K562 (cell line): ENCODE results near the gene VWF. TPM values are rescaled to one million over a fixed set of nuclear protein-coding genes. Genes with fewer than 3 reads are reported as not detected.

Source experiments
- ATAC-seq: fragments of 200-7000 bp; cut with Tn5 transposase; 3 replicates; pipeline ENCODE4 v1.9.1; 2020; ENCODE audit warnings: moderate library complexity
- BruUV-seq: library from RNA; stranded (reverse); fragments of 400-500 nt; replicated peaks from 2 replicates; lab custom pipeline; 2021; lab: Mats Ljungman, UMichigan
- CTCF ChIA-PET: fragments of 300-600 bp; formaldehyde crosslinking; extraction: SDS; loops from one replicate; lab custom pipeline; 2021; ENCODE audit warnings: low intra/inter-chr PET ratio; lab: Yijun Ruan, JAX
- POLR2A ChIA-PET: fragments of 300-600, 350-650 bp; sonication (Branson Sonifier 250); formaldehyde crosslinking; extraction: SDS; loops from one replicate; lab custom pipeline; 2021; ENCODE audit warnings: antibody characterized with exemption, inconsistent platforms; lab: Yijun Ruan, JAX
- DNase-seq, 4 experiments: peaks; one replicate each; pipeline versions ENCODE4 v3.0.0 to v3.0.0-alpha.2; 2011 to 2018; ENCODE audit warnings: low spot score in 3 of 4, mixed read lengths in 3 of 4; ENCODE audit errors: extremely low read depth in 1 of 4
- FAIRE-seq: peaks from 2 replicates; lab custom pipeline; 2011; peaks lifted over from hg19 to GRCh38; lab: Jason Lieb, UNC
- H2AFZ ChIP-seq: 2 replicates; pipeline ENCODE4 v1.6.0; 2011; ENCODE audit warnings: low read depth, low read length, control low read depth, inconsistent platforms
- H3K27ac ChIP-seq: fragments of 200-600 bp; 3 replicates; pipeline ENCODE4 v1.8.0; 2011; ENCODE audit warnings: low read depth, mild to moderate bottlenecking, control low read depth, inconsistent platforms, low read length, moderate library complexity, mixed read lengths; ENCODE audit errors: extremely low read depth
- H3K27me3 ChIP-seq, 2 experiments: fragments of 300-600 bp in 1 of 2; 2 replicates in 1 of 2; 3 replicates in 1 of 2; pipeline versions ENCODE4 v1.6.0 to v1.8.0; 2011; ENCODE audit warnings: inconsistent platforms in 2 of 2, low read length in 2 of 2, mild to moderate bottlenecking in 1 of 2, mixed read lengths in 1 of 2, moderate library complexity in 1 of 2; ENCODE audit not compliant: control insufficient read depth in 2 of 2, insufficient read depth in 2 of 2
- H3K36me3 ChIP-seq: fragments of 300-600 bp; 3 replicates; pipeline ENCODE4 v1.8.0; 2011; ENCODE audit warnings: mild to moderate bottlenecking, low read length, inconsistent platforms; ENCODE audit not compliant: control insufficient read depth, insufficient read depth
- H3K4me1 ChIP-seq, 2 experiments: fragments of 200-600 bp in 1 of 2; replicated peaks in 1 of 2; 2 replicates in 1 of 2; 3 replicates in 1 of 2; pipeline versions ENCODE4 v1.5.1 to v1.8.0; 2011; ENCODE audit warnings: inconsistent platforms in 2 of 2, low read length in 2 of 2, mild to moderate bottlenecking in 1 of 2, mixed read lengths in 1 of 2, moderate library complexity in 1 of 2; ENCODE audit not compliant: control insufficient read depth in 2 of 2, insufficient read depth in 2 of 2
- H3K4me2 ChIP-seq: 2 replicates; pipeline ENCODE4 v1.6.1; 2011; ENCODE audit warnings: low read length, control low read depth, inconsistent platforms, mixed read lengths; ENCODE audit not compliant: insufficient read depth
- H3K4me3 ChIP-seq: fragments of 200-600 bp; sonication (generic), shearing (Covaris generic); 2 replicates; pipeline ENCODE4 v1.5.1; 2016; ENCODE audit warnings: control low read depth, inconsistent platforms
- H3K79me2 ChIP-seq: fragments of 200-600 bp; 3 replicates; pipeline ENCODE4 v1.8.0; 2011; ENCODE audit warnings: low read length, inconsistent platforms; ENCODE audit not compliant: control insufficient read depth, insufficient read depth
- H3K9ac ChIP-seq, 2 experiments: 2 replicates each; pipeline versions ENCODE4 v1.6.0 to v1.6.1; 2011; ENCODE audit warnings: low read depth in 2 of 2, low read length in 2 of 2, control low read depth in 1 of 2, inconsistent platforms in 1 of 2, mild to moderate bottlenecking in 1 of 2, mixed read lengths in 1 of 2; ENCODE audit not compliant: insufficient read depth in 1 of 2
- H3K9me1 ChIP-seq: one replicate; pipeline ENCODE4 v1.6.0; 2011; ENCODE audit warnings: inconsistent platforms, mild to moderate bottlenecking, low read length, moderate library complexity; ENCODE audit not compliant: control insufficient read depth, insufficient read depth
- H3K9me3 ChIP-seq: replicated peaks from 2 replicates; pipeline ENCODE4 v1.5.1; 2011; ENCODE audit warnings: low read depth, low read length, inconsistent platforms; ENCODE audit not compliant: control insufficient read depth, insufficient read depth
- H4K20me1 ChIP-seq: replicated peaks from 2 replicates; pipeline ENCODE4 v1.6.1; 2011; ENCODE audit warnings: low read length, inconsistent platforms, mixed read lengths; ENCODE audit not compliant: control insufficient read depth, insufficient read depth
- BACH1 ChIP-seq: fragments of 200-800 bp; sonication (Bioruptor generic); IDR thresholded peaks from 2 replicates; pipeline ENCODE4 v1.6.1; 2016; ENCODE audit warnings: missing genetic modification characterization, missing compliant biosample characterization
- FIP1L1 ChIP-seq: fragments of 200-400 bp; formaldehyde crosslinking; IDR thresholded peaks from 2 replicates; pipeline ENCODE4 v1.6.1; 2018; ENCODE audit warnings: mild to moderate bottlenecking, low read depth, low read length; ENCODE audit not compliant: poor library complexity, severe bottlenecking
- FOXO4 ChIP-seq: fragments of 450-650 bp; formaldehyde crosslinking; IDR thresholded peaks from 2 replicates; pipeline ENCODE4 v1.4.0; 2020; ENCODE audit warnings: mild to moderate bottlenecking, moderate library complexity
- POLR2A ChIP-seq: fragments of 450-650 bp; conservative IDR thresholded peaks from 2 replicates; pipeline ENCODE4 v1.6.1; 2016
- RAD51 ChIP-seq: fragments of 450-650 bp; IDR thresholded peaks from 2 replicates; pipeline ENCODE4 v1.7.1; 2016; ENCODE audit warnings: low read depth, mild to moderate bottlenecking, borderline replicate concordance
- ZBTB33 ChIP-seq: sonication (generic); formaldehyde crosslinking; IDR thresholded peaks from 2 replicates; pipeline ENCODE4 v1.8.1; 2023; ENCODE audit warnings: mild to moderate bottlenecking, missing genetic modification reagents
- ZNF282 ChIP-seq: sonication (generic); formaldehyde crosslinking; IDR thresholded peaks from 2 replicates; pipeline ENCODE4 v1.8.1; 2023; ENCODE audit warnings: missing genetic modification reagents
- WGBS: fragments of 100-300 bp; shearing (Covaris generic); methylation state at CpG from one replicate; pipeline ENCODE4 v1.1.6; 2016; ENCODE audit warnings: low coverage, mixed read lengths; ENCODE audit not compliant: insufficient coverage; ENCODE audit errors: missing lambda C conversion rate; 5-methylcytosine and 5-hydroxymethylcytosine counted together
- in situ Hi-C: fragments of 300-500 bp; cut with MboI; formaldehyde crosslinking; loops from 4 replicates; pipeline ENCODE4 v1.15.0; 2018; ENCODE audit warnings: inconsistent platforms, mixed read lengths
- intact Hi-C: fragments of 100-400 bp; cut with micrococcal nuclease; formaldehyde crosslinking; loops from 2 replicates; pipeline ENCODE4 v1.14.2; 2022
- polyA plus RNA-seq, 8 experiments: library from polyadenylated mRNA; depleted of rRNA in 4 of 8; stranded (reverse) in 5 of 8; unstranded in 3 of 8; fragments of >200 nt; fragmentation: Nextera tagmentation in 2 of 8; fragmentation: Illumina TruSeq in 1 of 8; extraction: Ambion mirVana in 2 of 8; extraction: Trizol in 1 of 8; gene quantifications; 2 replicates each; pipeline versions ENCODE4 v1.2.1 to v1.2.3, GENCODE V29; 2011 to 2014; ENCODE audit warnings: inconsistent platforms in 1 of 8, missing spikeins in 1 of 8
- total RNA-seq, 7 experiments: library from RNA; depleted of rRNA in 6 of 7; stranded (reverse); fragments of >200 nt in 6 of 7; fragmentation: Illumina TruSeq in 2 of 7; extraction: Trizol in 2 of 7; gene quantifications; 2 replicates each; pipeline versions ENCODE4 v1.2.1 to v1.2.3, GENCODE V29; 2011 to 2021; ENCODE audit warnings: low replicate concordance in 1 of 7
- TF ChIP-seq, protein P1 (sequence below): fragments of 250-450 bp; sonication (Bioruptor Pico); IDR thresholded peaks from 2 replicates; pipeline ENCODE4 v1.9.0; 2021; ENCODE audit warnings: mild to moderate bottlenecking, inconsistent platforms
- TF ChIP-seq, protein P2 (sequence below), 3 experiments: IDR thresholded peaks in 2 of 3; conservative IDR thresholded peaks in 1 of 3; 2 replicates each; pipeline ENCODE4 v1.5.1; 2011 to 2012; ENCODE audit warnings: low read length in 3 of 3, mild to moderate bottlenecking in 3 of 3, control low read depth in 2 of 3, improper control_type of control experiment in 1 of 3, inconsistent platforms in 1 of 3, low read depth in 1 of 3, mixed read lengths in 1 of 3, moderate library complexity in 1 of 3; ENCODE audit not compliant: insufficient read depth in 2 of 3
- TF ChIP-seq, protein P3 (sequence below): fragments of 250-450 bp; sonication (Bioruptor Pico); IDR thresholded peaks from 2 replicates; pipeline ENCODE4 v1.5.0; 2021

Gene VWF
- total and polyA plus RNA-seq, 9 of the 15 experiments (the other 6 are each of a cell fraction or from before 2014, with no cell fraction given): 0.53 TPM; not detected in 8

GRCh38 chr12:6056406-6057240 is 67.8 kb downstream of the VWF start:
- Histone ChIP-seq H3K9me3 (no peaks in the 10 kb centered on the region), H3K27ac (no peak overlapping the region), H3K4me2 (no peak overlapping the region), H3K9me1 (no peaks in the 10 kb centered on the region), H2AFZ (no peak overlapping the region), H3K4me1 (peaks cover 0 to 11% of the 10 kb centered on the region in 2 experiments; a peak in 2 of 5 replicates), H4K20me1 (no peaks in the 10 kb centered on the region), H3K4me3 (no peak overlapping the region), H3K79me2 (no peaks in the 10 kb centered on the region), H3K36me3 (no peaks in the 10 kb centered on the region), H3K27me3 (peaks cover 4 to 35% of the 10 kb centered on the region in 2 experiments; a peak in 3 of 5 replicates), H3K9ac (no peak overlapping the region)
- in situ Hi-C loops (loop anchor here (25.0 kb wide), 1 partner anchor 406 kb away; the partner anchor contains the start of genes TAPBPL and VAMP1), intact Hi-C loops (no loop called here)
- BruUV-seq: no TSS peak
- ChIA-PET POLR2A (no interaction called here), CTCF (no interaction called here)
- no peak for TF ChIP-seq RAD51
- TF ChIP-seq BACH1 (tag): no peak
- TF ChIP-seq, protein P1, sequence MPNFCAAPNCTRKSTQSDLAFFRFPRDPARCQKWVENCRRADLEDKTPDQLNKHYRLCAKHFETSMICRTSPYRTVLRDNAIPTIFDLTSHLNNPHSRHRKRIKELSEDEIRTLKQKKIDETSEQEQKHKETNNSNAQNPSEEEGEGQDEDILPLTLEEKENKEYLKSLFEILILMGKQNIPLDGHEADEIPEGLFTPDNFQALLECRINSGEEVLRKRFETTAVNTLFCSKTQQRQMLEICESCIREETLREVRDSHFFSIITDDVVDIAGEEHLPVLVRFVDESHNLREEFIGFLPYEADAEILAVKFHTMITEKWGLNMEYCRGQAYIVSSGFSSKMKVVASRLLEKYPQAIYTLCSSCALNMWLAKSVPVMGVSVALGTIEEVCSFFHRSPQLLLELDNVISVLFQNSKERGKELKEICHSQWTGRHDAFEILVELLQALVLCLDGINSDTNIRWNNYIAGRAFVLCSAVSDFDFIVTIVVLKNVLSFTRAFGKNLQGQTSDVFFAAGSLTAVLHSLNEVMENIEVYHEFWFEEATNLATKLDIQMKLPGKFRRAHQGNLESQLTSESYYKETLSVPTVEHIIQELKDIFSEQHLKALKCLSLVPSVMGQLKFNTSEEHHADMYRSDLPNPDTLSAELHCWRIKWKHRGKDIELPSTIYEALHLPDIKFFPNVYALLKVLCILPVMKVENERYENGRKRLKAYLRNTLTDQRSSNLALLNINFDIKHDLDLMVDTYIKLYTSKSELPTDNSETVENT (CRISPR knock-in tag): no peak
- TF ChIP-seq ZBTB33 (CRISPR knock-in tag): peak; percentile 28; the same call in 1 of the 2 replicates
- TF ChIP-seq POLR2A: no peak
- TF ChIP-seq, protein P2, sequence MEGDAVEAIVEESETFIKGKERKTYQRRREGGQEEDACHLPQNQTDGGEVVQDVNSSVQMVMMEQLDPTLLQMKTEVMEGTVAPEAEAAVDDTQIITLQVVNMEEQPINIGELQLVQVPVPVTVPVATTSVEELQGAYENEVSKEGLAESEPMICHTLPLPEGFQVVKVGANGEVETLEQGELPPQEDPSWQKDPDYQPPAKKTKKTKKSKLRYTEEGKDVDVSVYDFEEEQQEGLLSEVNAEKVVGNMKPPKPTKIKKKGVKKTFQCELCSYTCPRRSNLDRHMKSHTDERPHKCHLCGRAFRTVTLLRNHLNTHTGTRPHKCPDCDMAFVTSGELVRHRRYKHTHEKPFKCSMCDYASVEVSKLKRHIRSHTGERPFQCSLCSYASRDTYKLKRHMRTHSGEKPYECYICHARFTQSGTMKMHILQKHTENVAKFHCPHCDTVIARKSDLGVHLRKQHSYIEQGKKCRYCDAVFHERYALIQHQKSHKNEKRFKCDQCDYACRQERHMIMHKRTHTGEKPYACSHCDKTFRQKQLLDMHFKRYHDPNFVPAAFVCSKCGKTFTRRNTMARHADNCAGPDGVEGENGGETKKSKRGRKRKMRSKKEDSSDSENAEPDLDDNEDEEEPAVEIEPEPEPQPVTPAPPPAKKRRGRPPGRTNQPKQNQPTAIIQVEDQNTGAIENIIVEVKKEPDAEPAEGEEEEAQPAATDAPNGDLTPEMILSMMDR (IDR thresholded peaks at IDR 0.05 in 2 of 3, conservative IDR thresholded peaks at IDR 0.05 in 1 of 3; ENCODE audit: insufficient read depth in 2 of 3, low read depth in 1 of 3, low read length in 3 of 3): peak in 1 of 3 experiments; percentile 18; a peak in 1 of 6 replicates
- TF ChIP-seq, protein P3, sequence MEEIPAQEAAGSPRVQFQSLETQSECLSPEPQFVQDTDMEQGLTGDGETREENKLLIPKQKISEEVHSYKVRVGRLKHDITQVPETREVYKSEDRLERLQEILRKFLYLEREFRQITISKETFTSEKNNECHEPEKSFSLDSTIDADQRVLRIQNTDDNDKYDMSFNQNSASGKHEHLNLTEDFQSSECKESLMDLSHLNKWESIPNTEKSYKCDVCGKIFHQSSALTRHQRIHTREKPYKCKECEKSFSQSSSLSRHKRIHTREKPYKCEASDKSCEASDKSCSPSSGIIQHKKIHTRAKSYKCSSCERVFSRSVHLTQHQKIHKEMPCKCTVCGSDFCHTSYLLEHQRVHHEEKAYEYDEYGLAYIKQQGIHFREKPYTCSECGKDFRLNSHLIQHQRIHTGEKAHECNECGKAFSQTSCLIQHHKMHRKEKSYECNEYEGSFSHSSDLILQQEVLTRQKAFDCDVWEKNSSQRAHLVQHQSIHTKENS: no peak
- no peak for TF ChIP-seq FOXO4 (CRISPR knock-in tag)
- TF ChIP-seq FIP1L1: no peak
- TF ChIP-seq ZNF282 (CRISPR knock-in tag): no peak
- FAIRE-seq (no peak), ATAC-seq (no peak), DNase-seq (peak; percentile 6 to 14 (median 13))
- 24% methylated on average over 16 of the region's 58 CpGs for WGBS
